WTC11 (cell line): ENCODE data around the gene SH3YL1. TPM values are rescaled to one million over a fixed set of nuclear protein-coding genes. Genes with fewer than 3 reads are reported as not detected.

Source experiments
- ATAC-seq: fragments of 200-7000 bp; cut with Tn5 transposase; 2 replicates; pipeline ENCODE4 v1.10.0; 2021; ENCODE audit warnings: mild to moderate bottlenecking, moderate library complexity
- CTCF ChIA-PET: fragments of 300-600 bp; sonication (Branson Sonifier 250); formaldehyde crosslinking; loops from one replicate; lab custom pipeline; 2021; ENCODE audit warnings: antibody characterized with exemption; lab: Charles Lee
- POLR2A ChIA-PET: fragments of 350-600 bp; sonication (Branson Sonifier 250); formaldehyde crosslinking; loops from one replicate; lab custom pipeline; 2021; ENCODE audit warnings: antibody characterized with exemption; lab: Charles Lee
- DNase-seq: peaks from one replicate; pipeline ENCODE4 v3.0.0; 2021; ENCODE audit warnings: low spot score
- H3K27ac Mint-ChIP-seq: 2 replicates; pipeline ENCODE4 v1.8.0; 2021; ENCODE audit warnings: mixed read lengths
- H3K27me3 Mint-ChIP-seq: 2 replicates; pipeline ENCODE4 v1.8.0; 2021; ENCODE audit warnings: low read depth, mild to moderate bottlenecking, moderate library complexity, mixed read lengths
- H3K36me3 Mint-ChIP-seq: 2 replicates; pipeline ENCODE4 v1.8.0; 2021; ENCODE audit warnings: mixed read lengths
- H3K4me1 Mint-ChIP-seq: 2 replicates; pipeline ENCODE4 v1.8.0; 2022; ENCODE audit warnings: mixed read lengths
- H3K4me3 Mint-ChIP-seq: 2 replicates; pipeline ENCODE4 v1.8.0; 2021; ENCODE audit warnings: mild to moderate bottlenecking, moderate library complexity, mixed read lengths
- H3K9me3 Mint-ChIP-seq: 2 replicates; pipeline ENCODE4 v1.8.0; 2021; ENCODE audit warnings: mixed read lengths
- AFF4 ChIP-seq: sonication (generic); formaldehyde crosslinking; IDR thresholded peaks from 2 replicates; pipeline ENCODE4 v1.8.1; 2023; ENCODE audit warnings: mild to moderate bottlenecking, missing genetic modification reagents, borderline replicate concordance
- ATF6 ChIP-seq: sonication (generic); formaldehyde crosslinking; IDR thresholded peaks from 2 replicates; pipeline ENCODE4 v1.8.1; 2023; ENCODE audit warnings: mild to moderate bottlenecking, missing genetic modification reagents
- CBFB ChIP-seq: sonication (generic); formaldehyde crosslinking; IDR thresholded peaks from 2 replicates; pipeline ENCODE4 v1.8.1; 2022; ENCODE audit warnings: mild to moderate bottlenecking, low read depth, missing genetic modification reagents
- CREB1 ChIP-seq: sonication (generic); formaldehyde crosslinking; IDR thresholded peaks from 2 replicates; pipeline ENCODE4 v1.8.0; 2023; ENCODE audit warnings: mild to moderate bottlenecking, missing genetic modification reagents
- E2F5 ChIP-seq: sonication (generic); formaldehyde crosslinking; IDR thresholded peaks from 2 replicates; pipeline ENCODE4 v1.8.1; 2022; ENCODE audit warnings: mild to moderate bottlenecking, moderate library complexity, missing genetic modification reagents
- ETV6 ChIP-seq: sonication (generic); formaldehyde crosslinking; IDR thresholded peaks from 2 replicates; pipeline ENCODE4 v1.8.1; 2022; ENCODE audit warnings: mild to moderate bottlenecking, missing genetic modification reagents
- GABPB1 ChIP-seq: sonication (generic); formaldehyde crosslinking; IDR thresholded peaks from 2 replicates; pipeline ENCODE4 v1.8.1; 2023; ENCODE audit warnings: mild to moderate bottlenecking, missing genetic modification reagents
- IRF1 ChIP-seq: sonication (generic); formaldehyde crosslinking; IDR thresholded peaks from 2 replicates; pipeline ENCODE4 v1.8.0; 2023; ENCODE audit warnings: missing genetic modification reagents
- JUN ChIP-seq: sonication (generic); formaldehyde crosslinking; IDR thresholded peaks from 2 replicates; pipeline ENCODE4 v1.8.0; 2023; ENCODE audit warnings: mild to moderate bottlenecking, missing genetic modification reagents
- MXD4 ChIP-seq: fragments of 250-450 bp; sonication (Bioruptor Pico); IDR thresholded peaks from 2 replicates; pipeline ENCODE4 v1.8.0; 2021; ENCODE audit warnings: mild to moderate bottlenecking, moderate library complexity, borderline replicate concordance
- NFATC4 ChIP-seq: fragments of 250-450 bp; sonication (Bioruptor Pico); IDR thresholded peaks from 2 replicates; pipeline ENCODE4 v1.9.0; 2021; ENCODE audit warnings: mild to moderate bottlenecking
- NFE2L1 ChIP-seq: sonication (generic); formaldehyde crosslinking; IDR thresholded peaks from 2 replicates; pipeline ENCODE4 v1.8.1; 2023; ENCODE audit warnings: missing genetic modification reagents
- NFYB ChIP-seq: sonication (generic); formaldehyde crosslinking; conservative IDR thresholded peaks from 2 replicates; pipeline ENCODE4 v1.8.0; 2022; ENCODE audit warnings: low read depth, missing genetic modification reagents
- SMAD3 ChIP-seq: sonication (generic); formaldehyde crosslinking; IDR thresholded peaks from 2 replicates; pipeline ENCODE4 v1.8.0; 2022; ENCODE audit warnings: missing genetic modification reagents, mild to moderate bottlenecking, borderline replicate concordance
- STAT6 ChIP-seq: sonication (generic); formaldehyde crosslinking; conservative IDR thresholded peaks from 2 replicates; pipeline ENCODE4 v1.8.1; 2023; ENCODE audit warnings: mild to moderate bottlenecking, low read depth, missing genetic modification reagents, moderate library complexity
- ZNF121 ChIP-seq: sonication (generic); formaldehyde crosslinking; IDR thresholded peaks from 2 replicates; pipeline ENCODE4 v1.8.0; 2023; ENCODE audit warnings: missing genetic modification reagents
- ZNF138 ChIP-seq: sonication (generic); formaldehyde crosslinking; conservative IDR thresholded peaks from 2 replicates; pipeline ENCODE4 v1.8.1; 2022; ENCODE audit warnings: mild to moderate bottlenecking, moderate library complexity, missing genetic modification reagents
- ZNF219 ChIP-seq: sonication (generic); formaldehyde crosslinking; IDR thresholded peaks from 2 replicates; pipeline ENCODE4 v1.8.0; 2023; ENCODE audit warnings: missing genetic modification reagents, mild to moderate bottlenecking, borderline replicate concordance
- ZNF263 ChIP-seq: sonication (generic); formaldehyde crosslinking; IDR thresholded peaks from 2 replicates; pipeline ENCODE4 v1.8.1; 2022; ENCODE audit warnings: low read depth, mild to moderate bottlenecking, moderate library complexity, missing genetic modification reagents
- ZNF396 ChIP-seq: fragments of 250-450 bp; sonication (Bioruptor Pico); IDR thresholded peaks from 2 replicates; pipeline ENCODE4 v1.8.0; 2021; ENCODE audit warnings: mild to moderate bottlenecking, moderate library complexity, borderline replicate concordance
- ZSCAN18 ChIP-seq: fragments of 250-450 bp; sonication (Bioruptor Pico); IDR thresholded peaks from 2 replicates; pipeline ENCODE4 v2.1.2; 2022; ENCODE audit warnings: mild to moderate bottlenecking, moderate library complexity
- total RNA-seq: library from RNA; stranded (reverse); gene quantifications from 3 replicates; pipeline ENCODE4 v1.2.3, GENCODE V29; 2021

The SH3YL1 gene
- total RNA-seq, 1 experiment from 2014 or later = 26.4 TPM

GRCh38 chr2:211486-212184 is 52.2 kb downstream of the SH3YL1 start (continued):
- TF ChIP-seq STAT6 (CRISPR knock-in tag) (no peak), ETV6 (no peak), NFYB (CRISPR knock-in tag) (no peak), IRF1 (no peak), NFE2L1 (no peak), GABPB1 (no peak), NFATC4 (no peak), ATF6 (CRISPR knock-in tag) (no peak), SMAD3 (CRISPR knock-in tag) (no peak), CBFB (CRISPR knock-in tag) (no peak), ZSCAN18 (CRISPR knock-in tag) (no peak), ZNF138 (CRISPR knock-in tag) (no peak), AFF4 (CRISPR knock-in tag) (no peak)

GRCh38 chr2:210660-211059 is 53.2 kb downstream of the SH3YL1 start:
- H3K36me3 Mint-ChIP-seq = peaks cover 10% of the 10 kb centered on the region
- no peak overlapping the region for H3K4me3 Mint-ChIP-seq
- no peak for DNase-seq
- no peak overlapping the region for H3K27ac Mint-ChIP-seq
- POLR2A ChIA-PET = no interaction called here
- TF ChIP-seq AFF4 (CRISPR knock-in tag) (no peak), ZNF263 (CRISPR knock-in tag) (no peak), ZNF219 (no peak), JUN (CRISPR knock-in tag) (no peak), E2F5 (CRISPR knock-in tag) (no peak), CREB1 (CRISPR knock-in tag) (no peak), MXD4 (CRISPR knock-in tag) (no peak), ZNF121 (CRISPR knock-in tag) (no peak), ZNF396 (no peak)
- CTCF ChIA-PET = no interaction called here
- H3K27me3 Mint-ChIP-seq = peaks cover 44% of the 10 kb centered on the region
- no peaks in the 10 kb centered on the region for H3K4me1 Mint-ChIP-seq
- ATAC-seq = no peak
- peaks cover 20% of the 10 kb centered on the region for H3K9me3 Mint-ChIP-seq
